ENCODE data around the gene S100A16.
"Not testable (repeated sequence)": the region's sequence is repeated elsewhere in the genome, so short reads cannot be mapped to it uniquely, and the experiment has no call there.

Gene S100A16

DNA sequence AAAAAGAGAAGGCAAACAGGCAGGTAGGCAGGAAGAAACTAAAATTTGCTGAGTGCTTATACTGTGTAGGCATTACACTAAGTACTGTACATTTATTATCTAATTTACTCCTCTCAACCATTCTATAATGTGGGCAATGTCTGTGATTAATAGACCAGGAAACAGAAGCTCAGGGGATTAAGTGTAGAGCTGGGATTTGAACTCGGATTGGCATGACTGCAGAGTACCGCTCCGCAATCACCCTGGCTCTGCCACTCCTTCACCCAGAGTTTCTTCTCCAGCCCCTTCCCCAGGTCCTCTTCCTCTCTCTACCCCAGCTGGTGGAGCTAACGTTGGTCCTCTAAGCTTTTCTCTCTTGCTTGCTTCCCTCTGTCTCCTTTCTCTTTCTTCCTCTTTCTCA, 35.8 kb downstream of the S100A16 start:
- FAIRE-seq, result peak; percentile 75
- TF ChIP-seq, protein P1, sequence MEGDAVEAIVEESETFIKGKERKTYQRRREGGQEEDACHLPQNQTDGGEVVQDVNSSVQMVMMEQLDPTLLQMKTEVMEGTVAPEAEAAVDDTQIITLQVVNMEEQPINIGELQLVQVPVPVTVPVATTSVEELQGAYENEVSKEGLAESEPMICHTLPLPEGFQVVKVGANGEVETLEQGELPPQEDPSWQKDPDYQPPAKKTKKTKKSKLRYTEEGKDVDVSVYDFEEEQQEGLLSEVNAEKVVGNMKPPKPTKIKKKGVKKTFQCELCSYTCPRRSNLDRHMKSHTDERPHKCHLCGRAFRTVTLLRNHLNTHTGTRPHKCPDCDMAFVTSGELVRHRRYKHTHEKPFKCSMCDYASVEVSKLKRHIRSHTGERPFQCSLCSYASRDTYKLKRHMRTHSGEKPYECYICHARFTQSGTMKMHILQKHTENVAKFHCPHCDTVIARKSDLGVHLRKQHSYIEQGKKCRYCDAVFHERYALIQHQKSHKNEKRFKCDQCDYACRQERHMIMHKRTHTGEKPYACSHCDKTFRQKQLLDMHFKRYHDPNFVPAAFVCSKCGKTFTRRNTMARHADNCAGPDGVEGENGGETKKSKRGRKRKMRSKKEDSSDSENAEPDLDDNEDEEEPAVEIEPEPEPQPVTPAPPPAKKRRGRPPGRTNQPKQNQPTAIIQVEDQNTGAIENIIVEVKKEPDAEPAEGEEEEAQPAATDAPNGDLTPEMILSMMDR (IDR thresholded peaks at IDR 0.05; ENCODE audit: insufficient read depth, missing control alignments), result no peak
- DNase-seq (ENCODE audit: insufficient read length, low spot score), result no peak

- DNase-seq (ENCODE audit: insufficient read length, low spot score); FAIRE-seq: not testable (repeated sequence)
Measured at GRCh38 chr1:153575497-153575896, 37.4 kb downstream of the S100A16 start.

DNA sequence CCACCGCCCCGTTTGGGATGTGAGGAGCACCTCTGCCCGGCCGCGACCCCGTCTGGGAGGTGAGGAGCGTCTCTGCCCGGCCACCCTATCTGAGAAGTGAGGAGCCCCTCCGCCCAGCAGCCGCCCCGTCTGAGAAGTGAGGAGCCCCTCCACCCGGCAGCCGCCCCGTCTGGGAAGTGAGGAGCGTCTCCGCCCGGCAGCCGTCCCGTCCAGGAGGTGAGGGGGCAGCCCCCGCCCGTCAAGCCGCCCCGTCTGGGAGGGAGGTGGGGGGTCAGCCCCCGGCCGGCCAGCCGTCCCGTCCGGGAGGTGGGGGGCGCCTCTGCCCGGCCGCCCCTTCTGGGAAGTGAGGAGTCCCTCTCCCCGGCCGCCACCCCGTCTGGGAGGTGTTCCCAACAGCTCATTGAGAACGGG, 37.9 kb downstream of the S100A16 start:
- FAIRE-seq; DNase-seq (ENCODE audit: insufficient read length, low spot score): not testable (repeated sequence)

GRCh38 chr1:153573351-153573750, 39.6 kb downstream of the S100A16 start:
- TF ChIP-seq, protein P1 (IDR thresholded peaks at IDR 0.05; ENCODE audit: insufficient read depth, missing control alignments), result no peak
- FAIRE-seq, result no peak
- no peak for DNase-seq (ENCODE audit: insufficient read length, low spot score)

DNA sequence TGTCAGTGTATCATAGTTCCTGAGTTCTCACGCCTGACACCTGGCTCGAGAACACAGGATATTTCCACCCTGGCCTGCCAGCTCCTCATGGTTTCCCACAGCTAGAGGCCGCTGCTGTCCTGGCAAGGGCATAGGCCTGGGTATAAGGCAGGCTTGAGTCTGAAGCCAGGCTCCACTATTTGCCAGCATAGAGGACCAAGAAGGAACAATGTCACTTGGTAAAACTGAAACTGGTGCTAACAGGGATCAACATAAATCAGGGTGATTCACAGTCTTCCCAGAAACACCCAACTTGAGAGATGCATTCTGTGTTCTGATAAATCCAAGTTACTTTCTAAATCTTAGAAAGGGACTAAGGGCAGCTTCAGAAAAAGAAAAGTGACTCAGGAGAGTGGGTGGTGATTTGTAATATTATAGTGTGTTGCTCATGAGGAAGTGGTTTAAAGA, 40.3 kb downstream of the S100A16 start:
- no peak for FAIRE-seq
- TF ChIP-seq, protein P1 (IDR thresholded peaks at IDR 0.05; ENCODE audit: insufficient read depth, missing control alignments), result peak; percentile 96
- no peak for DNase-seq (ENCODE audit: insufficient read length, low spot score)

DNA sequence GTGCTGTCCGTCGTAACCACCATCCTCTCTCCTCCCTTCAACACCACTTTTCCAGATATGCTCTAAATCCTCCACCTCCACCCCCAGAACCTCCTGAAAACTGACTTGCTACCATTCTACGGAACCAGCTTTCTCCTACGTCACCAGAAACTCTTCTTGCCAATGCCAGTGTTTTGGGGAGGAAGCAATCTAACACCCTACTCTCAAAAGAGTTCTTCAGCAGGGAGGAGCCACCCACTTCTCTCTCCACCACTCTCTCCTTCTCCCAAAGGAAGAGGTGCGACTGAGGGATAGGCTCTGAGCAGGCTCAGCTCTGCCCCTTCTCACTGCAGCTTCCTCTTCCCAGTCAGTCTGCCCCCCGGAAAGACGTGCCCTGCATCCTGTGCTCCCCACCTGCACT, 41.2 kb downstream of the S100A16 start:
- FAIRE-seq (no peak), DNase-seq (ENCODE audit: insufficient read length, low spot score) (no peak)
- TF ChIP-seq, protein P1 (IDR thresholded peaks at IDR 0.05; ENCODE audit: insufficient read depth, missing control alignments), result no peak

DNA sequence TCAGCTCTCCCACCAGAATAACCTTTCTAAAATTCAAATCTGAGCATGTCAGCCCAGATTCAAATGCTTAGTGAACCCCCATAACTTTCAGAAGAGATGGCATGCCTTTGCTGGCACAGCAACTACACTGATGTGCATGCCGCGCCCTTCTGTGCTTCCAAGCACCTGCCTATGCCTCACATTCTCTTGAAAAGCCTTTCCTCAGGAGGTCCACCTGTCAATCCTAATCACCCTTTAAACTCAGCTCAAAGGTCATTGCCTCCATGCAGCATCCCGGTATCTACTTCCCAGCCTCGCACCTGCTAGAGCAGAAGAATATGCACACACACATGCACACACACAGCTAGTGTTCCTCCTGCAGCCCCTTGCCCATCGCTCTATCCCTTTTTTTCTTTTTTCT, 42.1 kb downstream of the S100A16 start:
- TF ChIP-seq, protein P1 (IDR thresholded peaks at IDR 0.05; ENCODE audit: insufficient read depth, missing control alignments), result no peak
- no peak for FAIRE-seq
- no peak for DNase-seq (ENCODE audit: insufficient read length, low spot score)

- FAIRE-seq, result no peak
- TF ChIP-seq, protein P1 (IDR thresholded peaks at IDR 0.05; ENCODE audit: insufficient read depth, missing control alignments), result no peak
- no peak for DNase-seq (ENCODE audit: insufficient read length, low spot score)
Measured at GRCh38 chr1:153569465-153569864, 43.5 kb downstream of the S100A16 start.

Data from D721Med (cell line).